Activated T-helper 1 cell treated with anti-CD3 and anti-CD28 coated beads, Interleukin-2, amount 50 U/mL, for 16 hours (primary cell): Measurements from ENCODE around the gene TRIP6.

Experiments
- DNase-seq, 2 donors: peaks; one replicate each; pipeline ENCODE4 v3.0.0-alpha.2; 2020; ENCODE audit warnings: low read depth in 1 of 2, low spot score in 1 of 2

TRIP6 gene

DNA sequence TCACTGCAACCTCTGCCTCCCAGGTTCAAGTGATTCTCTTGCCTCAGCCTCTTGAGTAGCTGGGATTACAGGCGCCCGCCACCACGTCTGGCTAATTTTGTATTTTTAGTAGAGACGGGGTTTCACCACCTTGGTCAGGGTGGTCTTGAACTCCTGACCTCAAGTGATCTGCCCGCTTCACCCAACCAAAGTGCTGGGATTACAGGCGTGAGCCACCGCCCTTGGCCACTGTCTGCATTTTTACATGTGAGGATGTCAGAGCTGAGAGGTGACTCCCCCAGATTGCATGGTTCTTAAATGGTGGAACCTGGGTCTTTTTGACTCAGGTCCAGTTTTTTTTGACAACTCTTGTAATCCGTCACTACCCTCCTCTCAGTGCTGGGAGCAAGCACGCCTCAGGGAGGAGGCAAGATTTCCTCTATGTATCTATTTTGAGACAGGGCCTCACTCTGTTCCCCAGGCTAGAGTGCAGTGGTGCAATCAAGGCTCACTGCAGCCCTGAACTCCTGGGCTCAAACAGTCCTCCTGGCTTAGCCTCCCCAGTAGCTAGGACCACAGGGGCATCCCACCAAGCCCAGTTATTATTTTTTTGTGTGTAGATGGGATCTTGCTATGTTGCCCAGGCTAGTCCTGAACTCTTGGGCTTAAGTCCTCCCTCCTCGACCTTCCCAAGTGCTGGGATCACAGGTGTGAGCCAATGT, 6.6 kb downstream of the TRIP6 start:
- no peak for DNase-seq

DNA sequence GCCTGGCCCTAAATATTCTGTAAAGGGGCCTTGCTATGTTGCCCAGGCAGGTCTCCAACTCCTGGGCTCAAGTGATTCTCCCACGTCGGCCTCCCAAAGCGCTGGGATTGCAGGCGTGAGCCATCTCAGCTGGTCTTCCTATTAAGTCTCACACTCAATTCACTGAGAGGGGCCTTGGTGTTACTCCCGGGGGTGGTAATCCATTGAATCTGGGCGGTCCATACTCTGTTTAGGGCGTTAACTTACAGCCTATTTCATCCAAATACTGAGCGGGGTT, 7.1 kb downstream of the TRIP6 start:
- DNase-seq, result no peak

GRCh38 chr7:100874577-100875355, 7.6 kb downstream of the TRIP6 start, which contains the start of gene SRRT:
SRRT (plus strand) TSS chr7:100875103; CDS start chr7:100875591, 488 bp downstream.
- peak; percentile 97 for DNase-seq

DNA sequence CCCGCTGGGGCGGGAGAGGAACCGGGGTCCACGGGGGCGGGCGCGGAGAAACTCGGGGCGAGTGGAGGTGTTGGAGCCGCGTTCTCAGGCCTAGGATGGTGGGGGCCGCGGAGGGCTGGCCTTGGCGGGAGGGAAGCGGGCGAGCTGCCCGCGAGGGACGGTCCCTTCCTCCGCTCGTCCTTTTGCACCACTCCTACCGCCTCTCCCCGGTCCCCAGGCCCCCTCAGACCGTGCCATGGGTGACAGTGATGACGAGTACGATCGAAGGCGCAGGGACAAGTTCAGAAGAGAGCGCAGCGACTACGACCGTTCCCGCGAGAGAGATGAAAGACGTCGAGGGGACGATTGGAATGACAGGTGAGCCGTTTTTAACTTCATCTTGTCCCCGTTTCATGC, 8.2 kb downstream of the TRIP6 start:
- DNase-seq, result no peak

- no peak for DNase-seq
Measured at GRCh38 chr7:100878013-100878412, 10.8 kb downstream of the TRIP6 start.

- no peak for DNase-seq
Measured at GRCh38 chr7:100878685-100879084, 11.5 kb downstream of the TRIP6 start.

DNA sequence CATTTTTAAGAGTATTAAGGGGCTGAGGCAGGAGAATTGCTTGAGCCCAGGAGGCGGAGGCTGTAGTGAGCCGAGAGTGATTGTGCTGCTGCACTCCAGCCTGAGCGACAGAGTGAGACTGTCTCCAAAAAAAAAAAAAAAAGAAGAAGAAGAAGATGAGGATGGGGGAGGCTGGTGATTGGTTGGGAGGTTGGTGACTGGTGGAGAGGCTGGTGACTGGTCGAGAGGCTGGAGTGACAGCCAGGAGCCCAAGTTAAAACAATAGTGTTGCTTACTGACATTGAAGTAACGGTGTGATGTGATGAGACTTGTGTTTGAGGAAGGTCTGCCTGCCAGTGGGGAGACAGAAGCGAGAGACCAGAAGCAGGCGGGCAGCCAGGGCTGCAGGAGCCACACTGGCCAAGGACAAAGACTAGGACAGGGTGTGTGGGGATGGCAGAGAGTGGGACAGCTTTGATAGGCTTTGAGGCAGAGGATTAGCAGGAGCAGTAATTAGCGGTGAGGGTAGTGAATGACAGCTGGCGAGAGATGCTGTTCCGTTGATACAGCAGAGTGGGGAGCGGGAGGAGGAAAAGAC, 12.6 kb downstream of the TRIP6 start:
- DNase-seq, result no peak

- DNase-seq, result no peak
Measured at GRCh38 chr7:100880645-100881044, 13.5 kb downstream of the TRIP6 start.

GRCh38 chr7:100881136-100881535, 13.9 kb downstream of the TRIP6 start:
- no peak for DNase-seq

DNA sequence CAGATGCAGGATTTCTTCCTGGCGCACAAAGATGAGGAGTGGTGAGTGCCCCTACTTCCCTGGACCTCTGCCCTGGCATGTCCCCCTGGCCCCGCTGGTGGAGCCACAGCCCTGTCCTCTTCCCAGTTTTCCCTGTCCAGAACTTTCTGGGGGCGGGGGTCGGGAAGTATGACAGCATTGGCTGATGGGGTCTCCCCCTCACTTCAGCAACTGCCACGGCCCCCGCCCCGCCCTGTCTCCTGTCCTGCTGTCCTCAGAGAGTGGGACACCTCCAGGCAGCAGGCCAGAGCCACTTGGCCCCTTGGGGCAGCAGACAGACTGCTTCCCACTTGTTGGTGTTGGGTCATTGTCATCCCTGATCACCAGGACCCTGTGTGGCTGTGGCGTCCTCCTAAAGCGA, 15.0 kb downstream of the TRIP6 start:
- DNase-seq, result no peak

GRCh38 chr7:100882785-100883526, 15.8 kb downstream of the TRIP6 start:
- DNase-seq, result no peak

- DNase-seq, result no peak
Measured at GRCh38 chr7:100884736-100885439, 17.7 kb downstream of the TRIP6 start.

DNA sequence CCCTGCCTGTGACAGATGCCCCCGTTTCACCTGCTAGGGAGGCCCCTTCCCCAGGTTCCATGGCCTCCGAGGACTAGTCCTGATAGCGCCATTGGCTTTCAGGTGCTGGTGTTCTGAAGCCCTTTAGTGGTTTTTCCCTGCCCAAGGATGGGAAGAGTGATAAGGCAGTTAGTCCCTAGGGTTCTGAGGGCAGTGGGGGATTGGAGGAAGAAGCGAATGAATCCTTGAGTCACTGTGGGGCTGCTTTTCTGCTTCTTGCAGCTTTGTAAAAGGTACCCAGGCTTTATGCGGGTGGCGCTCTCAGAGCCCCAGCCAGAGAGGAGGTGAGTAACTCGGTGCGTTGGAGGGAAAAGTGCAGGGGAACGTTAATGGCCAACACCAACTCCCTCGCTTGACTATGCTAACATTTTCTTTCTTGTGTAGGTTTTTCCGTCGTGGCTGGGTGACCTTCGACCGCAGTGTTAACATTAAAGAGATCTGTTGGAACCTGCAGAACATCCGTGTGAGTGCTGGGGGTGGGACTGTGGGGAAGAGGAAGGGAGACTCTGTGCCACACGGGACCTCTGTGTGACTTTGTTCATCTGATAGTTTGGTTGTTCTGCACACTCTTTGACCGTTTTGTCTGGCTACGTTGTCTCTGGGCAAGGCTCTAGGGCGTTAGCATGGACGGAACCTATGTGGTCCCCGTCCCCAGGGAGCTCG, 18.4 kb downstream of the TRIP6 start:
- no peak for DNase-seq

DNA sequence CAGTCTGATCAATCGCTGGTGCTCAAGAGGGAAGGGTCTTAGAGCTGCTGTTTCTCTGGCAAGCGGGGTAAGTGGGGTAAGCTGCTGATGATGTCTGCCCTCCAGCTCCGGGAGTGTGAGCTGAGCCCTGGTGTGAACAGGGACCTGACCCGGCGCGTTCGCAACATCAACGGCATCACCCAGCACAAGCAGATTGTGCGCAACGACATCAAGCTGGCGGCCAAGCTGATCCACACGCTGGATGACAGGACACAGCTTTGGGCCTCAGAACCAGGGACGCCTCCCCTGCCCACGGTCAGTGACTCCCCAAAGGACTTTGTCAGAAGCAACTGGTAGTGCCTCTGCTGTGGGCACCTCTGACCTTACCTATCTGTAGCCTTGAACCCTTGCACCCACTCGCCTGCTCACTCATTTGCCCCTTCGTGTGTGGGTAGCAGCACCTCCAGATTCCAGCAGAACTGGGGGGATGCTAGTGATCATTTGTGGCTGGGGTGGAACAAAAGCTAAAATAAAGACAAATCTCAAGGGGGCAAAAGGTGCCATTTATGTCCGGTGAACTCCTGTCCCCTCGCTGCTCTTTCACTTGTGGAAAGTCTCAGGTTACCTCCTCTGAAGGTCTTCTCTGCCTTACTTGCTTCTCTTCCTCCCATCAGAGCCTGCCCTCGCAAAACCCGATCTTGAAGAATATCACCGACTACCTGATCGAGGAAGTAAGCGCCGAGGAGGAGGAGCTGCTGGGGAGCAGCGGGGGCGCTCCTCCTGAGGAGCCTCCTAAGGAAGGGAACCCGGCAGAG, 19.2 kb downstream of the TRIP6 start:
- DNase-seq, result no peak

DNA sequence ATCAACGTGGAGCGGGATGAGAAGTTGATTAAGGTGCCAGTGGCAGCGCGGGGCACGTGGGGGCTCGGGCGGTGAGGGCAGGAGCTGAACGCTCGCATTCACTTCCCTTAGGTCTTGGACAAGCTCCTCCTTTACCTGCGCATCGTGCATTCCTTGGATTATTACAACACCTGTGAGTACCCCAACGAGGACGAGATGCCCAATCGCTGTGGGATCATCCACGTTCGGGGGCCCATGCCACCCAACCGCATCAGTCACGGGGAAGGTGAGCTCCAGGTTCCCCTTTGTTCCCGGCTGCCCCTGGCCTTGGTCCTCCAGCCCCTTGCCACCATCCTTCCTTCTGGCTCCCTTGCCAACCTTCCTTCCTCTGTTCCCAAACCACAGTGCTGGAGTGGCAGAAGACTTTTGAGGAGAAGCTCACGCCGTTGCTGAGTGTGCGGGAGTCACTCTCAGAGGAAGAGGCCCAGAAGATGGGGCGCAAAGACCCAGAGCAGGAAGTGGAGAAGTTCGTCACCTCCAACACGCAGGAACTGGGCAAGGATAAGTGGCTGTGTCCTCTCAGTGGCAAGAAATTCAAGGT, 19.8 kb downstream of the TRIP6 start:
- no peak for DNase-seq

- DNase-seq, result no peak
Measured at GRCh38 chr7:100887516-100888290, 20.5 kb downstream of the TRIP6 start.

DNA sequence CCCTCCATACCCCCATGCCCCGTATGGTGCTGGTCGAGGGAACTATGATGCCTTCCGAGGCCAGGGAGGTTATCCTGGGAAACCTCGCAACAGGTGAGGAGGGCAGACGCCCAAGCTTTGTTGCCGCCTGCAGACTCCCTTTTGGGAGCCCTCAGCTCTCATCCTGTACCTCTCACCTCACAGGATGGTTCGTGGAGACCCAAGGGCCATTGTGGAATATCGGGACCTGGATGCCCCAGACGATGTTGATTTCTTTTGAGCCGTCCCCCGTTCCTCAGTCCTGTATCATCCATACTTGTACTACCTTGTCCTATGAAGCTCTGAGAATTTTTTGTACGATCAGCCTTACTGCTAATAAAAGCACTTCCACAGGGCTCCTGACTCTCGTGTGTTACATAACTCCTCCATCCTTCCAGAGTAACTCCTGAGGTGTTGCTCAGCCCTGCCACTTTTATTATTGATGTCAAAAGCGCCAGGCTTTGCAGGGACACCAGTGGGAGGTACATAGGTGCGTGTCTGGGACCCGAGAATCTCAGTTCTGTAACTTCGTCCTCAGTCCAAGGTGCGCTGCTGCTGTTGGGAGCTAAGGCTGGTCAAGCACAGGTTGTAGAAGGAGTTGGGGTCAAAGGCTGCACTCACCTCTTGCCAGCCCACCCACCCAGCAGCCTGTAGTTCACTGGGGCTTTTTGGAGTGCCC, 21.3 kb downstream of the TRIP6 start:
- DNase-seq, result no peak
